ENCODE results near the gene SHC2.

SHC2 gene

GRCh38 chr19:413756-414420 lies 46.9 kb downstream of the SHC2 start:
- no peaks in the 10 kb centered on the region for H3K9me3 ChIP-seq (ENCODE audit: control insufficient read depth, insufficient read depth, low read depth, low read length)
- H3K36me3 ChIP-seq (ENCODE audit: control insufficient read depth in 2 of 2, insufficient read depth in 1 of 2, low read length in 2 of 2), result peaks cover 0 to 11% of the 10 kb centered on the region in 2 experiments; a peak in 1 of 3 replicates
- H3K27ac ChIP-seq (ENCODE audit: extremely low read depth, low read depth, low read length), result no peak overlapping the region
- peaks cover 3% of the 10 kb centered on the region; the same call in 1 of the 2 replicates for H3K4me1 ChIP-seq (ENCODE audit: control insufficient read depth, insufficient read depth, low read length)
- no peak overlapping the region for H3K4me3 ChIP-seq (ENCODE audit: low read depth, low read length)
- ChIA-PET CTCF (interaction anchor here (0.5 to 0.7 kb wide), 3 partner anchors 29 to 66 kb away, joined by 3 to 4 read pairs (median 3); no protein-coding TSS in a partner anchor), POLR2A (interaction anchor here (0.5 kb wide), 1 partner anchor 66 kb away, joined by 6 read pairs; no protein-coding TSS in a partner anchor)
- TF ChIP-seq REST (tag by site-specific recombination; IDR thresholded peaks at IDR 0.05), result no peak
- TF ChIP-seq HIC1 (tag by site-specific recombination; IDR thresholded peaks at IDR 0.05), result no peak
- no peak for TF ChIP-seq SP2 (tag by site-specific recombination; IDR thresholded peaks at IDR 0.05)
- TF ChIP-seq WT1 (tag by site-specific recombination; IDR thresholded peaks at IDR 0.05), result no peak
- TF ChIP-seq INSM2 (tag by site-specific recombination; IDR thresholded peaks at IDR 0.05), result no peak
- TF ChIP-seq ZBTB20 (tag by site-specific recombination; IDR thresholded peaks at IDR 0.05), result peak; percentile 35; the same call in 1 of the 2 replicates
- TF ChIP-seq ZNF692 (tag by site-specific recombination; IDR thresholded peaks at IDR 0.05), result no peak
- TF ChIP-seq REPIN1 (tag by site-specific recombination; IDR thresholded peaks at IDR 0.05; ENCODE audit: low read depth), result no peak
- no peak for TF ChIP-seq GLIS2 (tag by site-specific recombination; IDR thresholded peaks at IDR 0.05)
- TF ChIP-seq ZNF626 (tag by site-specific recombination; IDR thresholded peaks at IDR 0.05), result no peak
- TF ChIP-seq ZNF302 (tag by site-specific recombination; IDR thresholded peaks at IDR 0.05; ENCODE audit: low read depth), result no peak
- TF ChIP-seq ZNF23 (tag by site-specific recombination; IDR thresholded peaks at IDR 0.05; ENCODE audit: borderline replicate concordance), result no peak
- TF ChIP-seq ZNF623 (tag by site-specific recombination; IDR thresholded peaks at IDR 0.05), result peak; percentile 98
- TF ChIP-seq ZNF24 (tag by site-specific recombination; IDR thresholded peaks at IDR 0.05), result peak; percentile 52; the same call in 1 of the 2 replicates
- TF ChIP-seq TCF7L2 (IDR thresholded peaks at IDR 0.05; ENCODE audit: borderline replicate concordance, low read depth, low read length), result no peak
- no peak for TF ChIP-seq ZNF639 (tag by site-specific recombination; IDR thresholded peaks at IDR 0.05)
- no peak for TF ChIP-seq ZNF792 (tag by site-specific recombination; IDR thresholded peaks at IDR 0.05)
- TF ChIP-seq ZNF707 (tag by site-specific recombination; IDR thresholded peaks at IDR 0.05), result no peak
- TF ChIP-seq TSHZ1 (tag by site-specific recombination; IDR thresholded peaks at IDR 0.05; ENCODE audit: borderline replicate concordance), result no peak
- 0 out of 2 replicates have a peak, but pooled peaks have one; percentile 12 for TF ChIP-seq ZNF600 (tag by site-specific recombination; IDR thresholded peaks at IDR 0.05)
- no peak for TF ChIP-seq ZNF10 (tag by site-specific recombination; IDR thresholded peaks at IDR 0.05)
- no peak for TF ChIP-seq ZNF544 (tag by site-specific recombination; IDR thresholded peaks at IDR 0.05)
- TF ChIP-seq ZNF157 (tag by site-specific recombination; IDR thresholded peaks at IDR 0.05), result no peak
- no peak for TF ChIP-seq ZFP3 (tag by site-specific recombination; IDR thresholded peaks at IDR 0.05; ENCODE audit: low read depth)

Data from HEK293 (cell line).